ENCODE measurements around the gene CRISPLD2.
"Not testable (repeated sequence)": the region's sequence is repeated elsewhere in the genome, so short reads cannot be mapped to it uniquely, and the experiment has no call there.

CRISPLD2 gene

GRCh38 chr16:84854759-84855158 lies 35.0 kb downstream of the CRISPLD2 start:
- Histone ChIP-seq H3K4me3 (replicated peaks; ENCODE audit: insufficient read depth, low read length) (no peak overlapping the region), H3K27ac (replicated peaks) (no peak overlapping the region), H3K27me3 (ENCODE audit: insufficient read depth, poor library complexity, severe bottlenecking) (no peaks in the 10 kb centered on the region)
- TF ChIP-seq REST (IDR thresholded peaks at IDR 0.05; ENCODE audit: insufficient replicate concordance, low read depth) = no peak
- no peak for TF ChIP-seq GABPA (IDR thresholded peaks at IDR 0.05; ENCODE audit: low read depth)
- no peak for TF ChIP-seq POLR2AphosphoS5 (IDR thresholded peaks at IDR 0.05; ENCODE audit: low read depth)
- no peak for TF ChIP-seq SPI1 (IDR thresholded peaks at IDR 0.05; ENCODE audit: borderline replicate concordance, low read depth)
- no peak for TF ChIP-seq CTCF (IDR thresholded peaks at IDR 0.05; ENCODE audit: insufficient read depth, low read length)
- DNase-seq (ENCODE audit: low read depth in 1 of 2, low spot score in 1 of 2) = no peak

GRCh38 chr16:84855435-84856202 lies 35.8 kb downstream of the CRISPLD2 start:
- H3K27me3 ChIP-seq (ENCODE audit: insufficient read depth, poor library complexity, severe bottlenecking); H3K27ac ChIP-seq (replicated peaks); DNase-seq (ENCODE audit: low read depth in 1 of 2, low spot score in 1 of 2); H3K4me3 ChIP-seq (replicated peaks; ENCODE audit: insufficient read depth, low read length): not testable (repeated sequence)

GRCh38 chr16:84856203-84856581 lies 36.4 kb downstream of the CRISPLD2 start:
- not testable (repeated sequence) for H3K4me3 ChIP-seq (replicated peaks; ENCODE audit: insufficient read depth, low read length); DNase-seq (ENCODE audit: low read depth in 1 of 2, low spot score in 1 of 2); H3K27ac ChIP-seq (replicated peaks); H3K27me3 ChIP-seq (ENCODE audit: insufficient read depth, poor library complexity, severe bottlenecking)

GRCh38 chr16:84856811-84857210 lies 37.0 kb downstream of the CRISPLD2 start:
- not testable (repeated sequence) for H3K27ac ChIP-seq (replicated peaks); H3K27me3 ChIP-seq (ENCODE audit: insufficient read depth, poor library complexity, severe bottlenecking); H3K4me3 ChIP-seq (replicated peaks; ENCODE audit: insufficient read depth, low read length); DNase-seq (ENCODE audit: low read depth in 1 of 2, low spot score in 1 of 2)

- DNase-seq (ENCODE audit: low read depth in 1 of 2, low spot score in 1 of 2) = no peak
- Histone ChIP-seq H3K27me3 (ENCODE audit: insufficient read depth, poor library complexity, severe bottlenecking) (no peaks in the 10 kb centered on the region), H3K27ac (replicated peaks) (no peak overlapping the region), H3K4me3 (replicated peaks; ENCODE audit: insufficient read depth, low read length) (no peak overlapping the region)
- TF ChIP-seq GABPA (IDR thresholded peaks at IDR 0.05; ENCODE audit: low read depth) = no peak
- no peak for TF ChIP-seq SPI1 (IDR thresholded peaks at IDR 0.05; ENCODE audit: borderline replicate concordance, low read depth)
- no peak for TF ChIP-seq REST (IDR thresholded peaks at IDR 0.05; ENCODE audit: insufficient replicate concordance, low read depth)
- TF ChIP-seq POLR2AphosphoS5 (IDR thresholded peaks at IDR 0.05; ENCODE audit: low read depth) = no peak
- TF ChIP-seq CTCF (IDR thresholded peaks at IDR 0.05; ENCODE audit: insufficient read depth, low read length) = no peak
These were observed 39.9 kb downstream of the CRISPLD2 start for GRCh38 chr16:84859681-84860080.

Measured in HL-60 (cell line).